ENCODE results near the gene KLRG1. TPM values are rescaled to one million over a fixed set of nuclear protein-coding genes. Genes with fewer than 3 reads are reported as not detected.

KLRG1 gene
- total and polyA plus RNA-seq, 2 donors (not counting 1 experiment from before 2014, with no cell fraction given), result 3.7 to 3.9 TPM

- ATAC-seq (ENCODE audit: low read depth) (no peak), DNase-seq (no peak)
- POLR2A ChIA-PET, result no interaction called here
- Mint-ChIP-seq H3K27ac (no peak overlapping the region), H3K4me3 (no peak overlapping the region), H3K9me3 (ENCODE audit: insufficient read depth) (peaks cover 10% of the 10 kb centered on the region), H3K27me3 (no peaks in the 10 kb centered on the region), H3K4me1 (no peaks in the 10 kb centered on the region)
- Histone ChIP-seq H3K9ac (ENCODE audit: low read length) (no peak overlapping the region), H3K27me3 (replicated peaks in 1 of 4; ENCODE audit: control extremely low read depth in 1 of 4, control insufficient read depth in 3 of 4, insufficient read depth in 4 of 4, low read length in 3 of 4) (no peaks in the 10 kb centered on the region), H4K20me1 (ENCODE audit: control insufficient read depth, insufficient read depth, low read length, poor library complexity, severe bottlenecking) (no peaks in the 10 kb centered on the region), H3K36me3 (replicated peaks in 1 of 2; ENCODE audit: control extremely low read depth in 1 of 2, control insufficient read depth in 1 of 2, extremely low read depth in 1 of 2, insufficient read depth in 2 of 2, low read length in 1 of 2) (no peaks in the 10 kb centered on the region), H3K4me1 (ENCODE audit: control insufficient read depth in 2 of 2, insufficient read depth in 2 of 2, low read length in 2 of 2) (no peaks in the 10 kb centered on the region), H3K9me3 (ENCODE audit: control extremely low read depth in 1 of 3, control insufficient read depth in 2 of 3, insufficient read depth in 1 of 3, low read length in 2 of 3) (peaks cover 0 to 19% (median 14%) of the 10 kb centered on the region in 3 donors), H3K27ac (ENCODE audit: low read length in 2 of 2) (no peak overlapping the region), H3K4me3 (ENCODE audit: control extremely low read depth in 1 of 5, extremely low read depth in 1 of 5, insufficient read depth in 1 of 5, low read depth in 2 of 5, low read length in 4 of 5) (no peak overlapping the region), H2AFZ (ENCODE audit: insufficient read depth, low read depth, low read length, poor library complexity, severe bottlenecking) (no peak overlapping the region), H3K4me2 (replicated peaks; ENCODE audit: low read depth, low read length, poor library complexity, severe bottlenecking) (no peak overlapping the region), H3K79me2 (ENCODE audit: control insufficient read depth, insufficient read depth, low read length) (no peaks in the 10 kb centered on the region)
- TF ChIP-seq CTCF (IDR thresholded peaks at IDR 0.05) (no peak), EZH2 (IDR thresholded peaks at IDR 0.05; ENCODE audit: borderline replicate concordance, insufficient read depth, low read depth, low read length, poor library complexity, severe bottlenecking) (no peak)
- intact Hi-C loops (cut with micrococcal nuclease), result no loop called here
- WGBS (ENCODE audit: insufficient coverage), result no CpG with 5 or more reads among the region's 3 CpGs
- CTCF ChIA-PET, result no interaction called here
Measured at GRCh38 chr12:8980137-8980536, 9.2 kb upstream of the KLRG1 start.

- H3K36me3 ChIP-seq (replicated peaks in 1 of 2; ENCODE audit: control extremely low read depth in 1 of 2, control insufficient read depth in 1 of 2, extremely low read depth in 1 of 2, insufficient read depth in 2 of 2, low read length in 1 of 2), result no peaks in the 10 kb centered on the region
- DNase-seq (no peak), ATAC-seq (ENCODE audit: low read depth) (no peak)
- POLR2A ChIA-PET, result no interaction called here
- no peaks in the 10 kb centered on the region for H3K79me2 ChIP-seq (ENCODE audit: control insufficient read depth, insufficient read depth, low read length)
- 100% methylated on average over 1 of the region's 1 CpG for WGBS (ENCODE audit: insufficient coverage)
- peaks cover 0 to 6% (median 5%) of the 10 kb centered on the region in 3 donors for H3K9me3 ChIP-seq (ENCODE audit: control extremely low read depth in 1 of 3, control insufficient read depth in 2 of 3, insufficient read depth in 1 of 3, low read length in 2 of 3)
- peaks cover 1% of the 10 kb centered on the region for H3K9me3 Mint-ChIP-seq (ENCODE audit: insufficient read depth)
- H3K4me1 ChIP-seq (ENCODE audit: control insufficient read depth in 2 of 2, insufficient read depth in 2 of 2, low read length in 2 of 2), result peaks cover 9 to 11% of the 10 kb centered on the region in 2 donors
- H3K9ac ChIP-seq (ENCODE audit: low read length), result no peak overlapping the region
- no peak overlapping the region for H3K27ac Mint-ChIP-seq
- CTCF ChIA-PET, result no interaction called here
- H3K27me3 ChIP-seq (replicated peaks in 1 of 4; ENCODE audit: control extremely low read depth in 1 of 4, control insufficient read depth in 3 of 4, insufficient read depth in 4 of 4, low read length in 3 of 4), result no peaks in the 10 kb centered on the region
- H3K4me3 ChIP-seq (ENCODE audit: control extremely low read depth in 1 of 5, extremely low read depth in 1 of 5, insufficient read depth in 1 of 5, low read depth in 2 of 5, low read length in 4 of 5), result no peak overlapping the region
- H3K4me1 Mint-ChIP-seq, result peaks cover 20% of the 10 kb centered on the region
- H3K27ac ChIP-seq (ENCODE audit: low read length in 2 of 2), result no peak overlapping the region
- no peak overlapping the region for H3K4me3 Mint-ChIP-seq
- H3K27me3 Mint-ChIP-seq, result no peaks in the 10 kb centered on the region
- TF ChIP-seq EZH2 (IDR thresholded peaks at IDR 0.05; ENCODE audit: borderline replicate concordance, insufficient read depth, low read depth, low read length, poor library complexity, severe bottlenecking), result no peak
- TF ChIP-seq CTCF (IDR thresholded peaks at IDR 0.05), result no peak
- no peak overlapping the region for H2AFZ ChIP-seq (ENCODE audit: insufficient read depth, low read depth, low read length, poor library complexity, severe bottlenecking)
- H3K4me2 ChIP-seq (replicated peaks; ENCODE audit: low read depth, low read length, poor library complexity, severe bottlenecking), result no peak overlapping the region
- intact Hi-C loops (cut with micrococcal nuclease), result no loop called here
- H4K20me1 ChIP-seq (ENCODE audit: control insufficient read depth, insufficient read depth, low read length, poor library complexity, severe bottlenecking), result no peaks in the 10 kb centered on the region
Measured at GRCh38 chr12:8985213-8985754, 4.1 kb upstream of the KLRG1 start.
